ENCODE data around the gene ANKRD6.

ANKRD6 gene

GRCh38 chr6:89503641-89504040, 70.7 kb downstream of the ANKRD6 start:
- no peak overlapping the region for H3K4me3 ChIP-seq (ENCODE audit: low read depth, low read length)
- TF ChIP-seq CTCF (conservative IDR thresholded peaks at IDR 0.05; ENCODE audit: low read depth, low read length) = no peak
- DNase-seq (ENCODE audit: low read depth) = no peak

GRCh38 chr6:89505847-89506246, 72.9 kb downstream of the ANKRD6 start:
- TF ChIP-seq CTCF (conservative IDR thresholded peaks at IDR 0.05; ENCODE audit: low read depth, low read length) = no peak
- no peak overlapping the region for H3K4me3 ChIP-seq (ENCODE audit: low read depth, low read length)
- no peak for DNase-seq (ENCODE audit: low read depth)

GRCh38 chr6:89506716-89507617, 74.0 kb downstream of the ANKRD6 start:
- TF ChIP-seq CTCF (conservative IDR thresholded peaks at IDR 0.05; ENCODE audit: low read depth, low read length) = no peak

GRCh38 chr6:89508755-89509563, 76.0 kb downstream of the ANKRD6 start:
- no peak overlapping the region for H3K4me3 ChIP-seq (ENCODE audit: low read depth, low read length)
- TF ChIP-seq CTCF (conservative IDR thresholded peaks at IDR 0.05; ENCODE audit: low read depth, low read length) = no peak
- no peak for DNase-seq (ENCODE audit: low read depth)

More at GRCh38 chr6:89506716-89507617, 74.0 kb downstream of the ANKRD6 start:
- no peak overlapping the region for H3K4me3 ChIP-seq (ENCODE audit: low read depth, low read length)
- DNase-seq (ENCODE audit: low read depth) = no peak

- TF ChIP-seq CTCF (conservative IDR thresholded peaks at IDR 0.05; ENCODE audit: low read depth, low read length) = no peak
- no peak for DNase-seq (ENCODE audit: low read depth)
- H3K4me3 ChIP-seq (ENCODE audit: low read depth, low read length) = no peak overlapping the region
Observed at GRCh38 chr6:89509777-89510281, 76.9 kb downstream of the ANKRD6 start.

GRCh38 chr6:89510393-89510792, 77.4 kb downstream of the ANKRD6 start:
- no peak for TF ChIP-seq CTCF (conservative IDR thresholded peaks at IDR 0.05; ENCODE audit: low read depth, low read length)
- no peak for DNase-seq (ENCODE audit: low read depth)
- H3K4me3 ChIP-seq (ENCODE audit: low read depth, low read length) = no peak overlapping the region
